AG10803 (cell line): ENCODE measurements around the gene ZW10.

Experiments
- DNase-seq: peaks from one replicate; pipeline ENCODE4 v3.0.0; 2010; ENCODE audit warnings: low read depth
- H3K4me3 ChIP-seq: 2 replicates; pipeline ENCODE4 v1.5.1; 2011; ENCODE audit warnings: mild to moderate bottlenecking, low read length, control low read depth
- TF ChIP-seq, protein P1 (sequence below): conservative IDR thresholded peaks from 2 replicates; pipeline ENCODE4 v1.5.1; 2011; ENCODE audit warnings: mild to moderate bottlenecking, low read length, control low read depth, inconsistent platforms

ZW10 gene

DNA sequence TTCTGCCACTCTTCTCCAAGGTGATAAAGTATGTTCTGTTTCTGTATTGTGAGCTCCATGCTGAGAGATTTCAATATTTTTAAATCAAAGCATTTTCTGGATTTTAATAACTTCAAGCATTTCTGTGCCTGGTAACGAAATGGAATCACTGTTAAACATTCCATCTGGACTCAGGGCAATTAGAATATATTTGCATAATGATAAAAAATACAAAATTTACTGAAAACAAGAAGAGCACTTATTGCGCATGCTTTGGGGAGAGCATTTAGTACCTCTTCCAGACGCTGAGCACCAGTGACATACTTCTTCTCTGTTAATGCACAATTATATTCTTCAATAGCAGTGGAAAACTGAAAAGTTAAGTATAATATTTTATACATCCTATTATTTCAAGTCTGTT, 13.3 kb downstream of the ZW10 start:
- DNase-seq: no peak
- TF ChIP-seq, protein P1, sequence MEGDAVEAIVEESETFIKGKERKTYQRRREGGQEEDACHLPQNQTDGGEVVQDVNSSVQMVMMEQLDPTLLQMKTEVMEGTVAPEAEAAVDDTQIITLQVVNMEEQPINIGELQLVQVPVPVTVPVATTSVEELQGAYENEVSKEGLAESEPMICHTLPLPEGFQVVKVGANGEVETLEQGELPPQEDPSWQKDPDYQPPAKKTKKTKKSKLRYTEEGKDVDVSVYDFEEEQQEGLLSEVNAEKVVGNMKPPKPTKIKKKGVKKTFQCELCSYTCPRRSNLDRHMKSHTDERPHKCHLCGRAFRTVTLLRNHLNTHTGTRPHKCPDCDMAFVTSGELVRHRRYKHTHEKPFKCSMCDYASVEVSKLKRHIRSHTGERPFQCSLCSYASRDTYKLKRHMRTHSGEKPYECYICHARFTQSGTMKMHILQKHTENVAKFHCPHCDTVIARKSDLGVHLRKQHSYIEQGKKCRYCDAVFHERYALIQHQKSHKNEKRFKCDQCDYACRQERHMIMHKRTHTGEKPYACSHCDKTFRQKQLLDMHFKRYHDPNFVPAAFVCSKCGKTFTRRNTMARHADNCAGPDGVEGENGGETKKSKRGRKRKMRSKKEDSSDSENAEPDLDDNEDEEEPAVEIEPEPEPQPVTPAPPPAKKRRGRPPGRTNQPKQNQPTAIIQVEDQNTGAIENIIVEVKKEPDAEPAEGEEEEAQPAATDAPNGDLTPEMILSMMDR: no peak
- no peak overlapping the region for H3K4me3 ChIP-seq

DNA sequence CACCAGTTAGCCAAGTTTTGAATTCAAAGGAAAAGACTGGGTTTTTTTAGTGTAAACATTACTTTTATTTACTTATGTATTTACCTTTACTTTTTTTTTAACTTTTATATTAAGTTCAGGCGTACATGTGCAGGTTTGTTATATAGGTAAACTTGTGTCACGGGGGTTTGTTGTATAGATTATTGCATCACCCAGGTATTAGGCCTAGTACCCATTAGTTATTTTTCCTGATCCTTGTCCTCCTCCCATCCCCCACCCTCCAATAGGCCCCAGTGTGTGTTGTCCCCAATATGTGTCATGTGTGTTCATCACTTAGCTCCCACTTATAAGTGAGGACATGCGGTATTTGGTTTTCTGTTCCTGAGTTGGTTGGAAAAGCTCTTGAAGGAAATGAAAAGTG, 20.6 kb downstream of the ZW10 start:
- no peak overlapping the region for H3K4me3 ChIP-seq
- TF ChIP-seq, protein P1: no peak
- no peak for DNase-seq

DNA sequence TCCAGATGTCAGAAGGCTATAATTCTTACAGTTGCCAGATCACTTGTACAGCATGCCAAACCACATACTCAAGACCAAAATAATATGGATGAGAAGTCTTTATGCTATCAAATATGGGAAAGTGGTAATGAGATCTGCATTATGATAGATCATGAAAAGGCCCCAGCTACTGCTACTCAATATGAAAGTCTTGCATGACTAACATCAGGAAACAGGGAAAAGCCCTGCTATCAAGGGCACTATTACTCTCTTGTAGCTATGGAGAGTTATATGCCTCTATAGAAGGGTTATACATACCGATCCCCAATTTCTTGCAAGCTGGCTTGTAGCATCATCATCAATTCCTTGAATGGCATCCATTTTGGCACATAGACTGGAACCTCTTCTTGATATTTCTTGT, 37.2 kb downstream of the ZW10 start:
- TF ChIP-seq, protein P1: no peak
- H3K4me3 ChIP-seq: no peak overlapping the region
- DNase-seq: no peak

DNA sequence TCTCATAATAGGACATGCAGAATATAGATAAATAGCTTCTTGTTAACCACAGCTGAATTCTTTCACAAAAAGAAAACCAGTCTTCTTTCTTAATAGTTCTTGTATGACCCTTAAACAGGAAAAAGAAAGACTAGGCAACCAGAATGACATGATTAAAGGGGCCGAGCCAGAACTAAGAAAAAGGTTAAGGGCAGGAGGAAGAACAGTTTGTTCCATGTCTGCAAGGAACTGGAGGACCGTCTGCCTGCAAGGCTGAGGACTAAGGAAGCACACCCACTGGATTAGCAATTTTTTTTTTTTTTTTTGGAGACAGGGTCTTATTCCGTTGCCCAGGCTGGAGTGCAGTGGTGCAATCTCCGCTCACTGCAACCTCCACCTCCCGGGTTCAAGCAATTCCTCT, 41.4 kb downstream of the ZW10 start:
- TF ChIP-seq, protein P1: no peak
- no peak overlapping the region for H3K4me3 ChIP-seq
- no peak for DNase-seq

DNA sequence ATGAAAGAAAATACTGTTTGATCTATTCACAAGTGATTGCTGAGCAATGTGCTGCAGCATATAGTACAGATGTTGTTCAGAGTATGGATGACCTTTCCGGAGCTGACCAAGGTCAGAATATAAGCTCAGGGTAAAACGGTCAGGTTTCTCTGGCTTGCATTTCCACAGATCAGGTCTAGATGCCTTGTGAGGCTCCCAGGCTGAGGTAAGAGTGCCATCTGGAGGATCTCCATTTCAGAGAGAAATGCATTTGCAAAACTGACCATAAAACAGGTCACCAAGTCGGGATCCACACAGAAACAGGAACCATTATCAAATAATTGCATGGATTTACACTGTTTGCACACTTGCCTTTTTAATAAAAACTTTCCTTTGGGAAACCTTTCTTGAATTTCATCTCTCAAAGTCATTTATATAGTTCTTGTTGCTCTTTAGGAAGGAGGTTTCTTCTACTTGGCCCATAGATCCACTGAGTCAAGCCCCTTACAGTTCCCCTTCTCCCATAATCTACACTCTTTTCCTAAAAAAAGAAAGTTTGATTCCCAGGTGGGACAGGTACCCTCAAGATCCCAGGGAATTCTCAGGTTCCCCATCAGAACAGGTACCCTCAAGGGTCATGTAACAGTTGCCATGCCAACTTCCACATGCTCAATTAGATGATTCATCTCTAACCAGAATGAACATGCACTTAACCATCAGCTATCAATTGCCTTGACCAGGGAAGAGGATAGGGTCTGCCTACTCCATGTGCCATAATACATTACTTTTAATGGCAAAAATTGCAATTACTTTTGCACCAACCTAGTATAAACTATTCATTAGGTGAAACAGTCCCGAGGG, 42.4 kb downstream of the ZW10 start:
- TF ChIP-seq, protein P1: peak; percentile 82
- peak; percentile 65 for DNase-seq
- no peak overlapping the region for H3K4me3 ChIP-seq

DNA sequence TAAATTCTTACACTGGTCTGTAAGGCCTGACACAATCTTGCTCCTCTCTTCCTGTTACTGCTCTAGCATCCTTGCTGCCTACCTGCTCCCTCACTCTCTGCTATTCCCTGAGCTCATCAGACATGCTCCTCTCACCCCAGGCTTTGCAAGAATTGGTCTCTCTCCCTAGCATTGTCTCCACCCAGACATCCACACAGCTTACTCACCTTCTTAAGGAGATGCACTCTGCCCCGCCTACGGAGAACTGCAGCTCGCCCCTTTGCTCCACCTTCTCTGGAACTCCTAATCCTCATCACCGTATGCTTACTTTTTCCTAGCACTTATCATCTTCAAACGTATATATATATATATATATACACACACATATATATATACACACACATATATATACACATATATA, 44.0 kb downstream of the ZW10 start:
- TF ChIP-seq, protein P1: no peak
- DNase-seq: no peak

DNA sequence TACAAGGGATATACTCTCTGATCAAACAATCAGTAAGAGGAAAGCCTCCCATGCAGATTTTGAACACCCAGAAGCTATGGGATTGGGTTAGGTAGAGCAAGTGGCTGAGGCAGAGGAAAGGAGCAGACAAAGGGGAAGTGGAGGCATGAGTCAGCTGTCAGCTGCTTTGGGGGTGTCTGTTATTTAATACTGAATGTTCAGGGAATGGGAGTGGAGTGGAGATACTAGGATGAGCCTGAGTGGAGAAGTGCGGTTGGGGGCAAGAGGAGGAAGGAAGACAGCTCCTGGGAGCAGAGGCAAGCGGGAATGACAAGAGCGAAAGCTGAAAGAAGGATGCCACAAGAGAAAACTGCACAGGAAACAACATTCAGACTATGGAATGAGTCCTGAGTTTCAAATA, 44.7 kb downstream of the ZW10 start:
- TF ChIP-seq, protein P1: no peak
- no peak for DNase-seq
- no peak overlapping the region for H3K4me3 ChIP-seq

More for the DNA sequence above, 44.0 kb downstream of the ZW10 start:
- no peak overlapping the region for H3K4me3 ChIP-seq
